SHP77 treated with DMSO at 0.1 percent for 48 hours (cell line): Measurements from ENCODE around the gene MDH2.
"Not testable (repeated sequence)": the region's sequence is repeated elsewhere in the genome, so short reads cannot be mapped to it uniquely, and the experiment has no call there.

ENCODE experiments used
- DNase-seq: peaks from one replicate; lab custom pipeline; 2025; lab: John Stamatoyannopoulos, UW

Gene MDH2

DNA sequence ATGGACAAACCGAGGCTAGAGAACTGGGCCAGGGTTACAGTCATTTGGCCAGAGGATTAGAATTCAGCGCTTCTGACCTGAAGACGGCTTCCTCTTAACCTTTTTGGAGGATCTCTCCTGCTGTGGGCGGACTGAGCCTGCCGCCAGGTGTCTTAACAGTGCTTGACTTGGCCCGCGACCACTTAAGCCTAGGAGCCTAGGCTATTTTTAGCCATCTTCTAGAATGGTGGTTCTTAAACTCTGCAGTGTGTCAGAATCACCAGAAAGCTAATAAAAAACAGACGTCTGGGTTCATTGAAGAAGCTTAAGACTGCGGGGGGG is 722 bp downstream of the MDH2 start:
- no peak for DNase-seq

DNA sequence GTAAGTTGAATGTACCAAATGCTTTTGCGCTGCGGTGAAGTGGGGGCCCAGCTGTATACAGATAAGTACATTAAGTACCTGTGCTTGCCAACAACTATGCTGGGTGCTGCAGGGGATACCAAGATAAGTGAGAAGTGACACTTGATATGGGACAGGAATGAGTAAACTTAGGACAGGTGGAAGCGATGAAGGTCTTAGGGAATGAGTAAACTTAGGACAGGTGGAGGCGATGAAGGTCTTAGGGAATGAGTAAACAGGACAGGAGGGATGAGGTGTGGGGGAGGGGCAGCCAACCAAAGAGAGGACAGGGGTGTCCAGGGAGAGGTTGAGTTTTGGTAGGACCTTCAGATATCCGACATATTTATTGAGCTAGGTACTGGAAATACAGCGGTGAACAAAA is 1.4 kb downstream of the MDH2 start:
- no peak for DNase-seq

DNA sequence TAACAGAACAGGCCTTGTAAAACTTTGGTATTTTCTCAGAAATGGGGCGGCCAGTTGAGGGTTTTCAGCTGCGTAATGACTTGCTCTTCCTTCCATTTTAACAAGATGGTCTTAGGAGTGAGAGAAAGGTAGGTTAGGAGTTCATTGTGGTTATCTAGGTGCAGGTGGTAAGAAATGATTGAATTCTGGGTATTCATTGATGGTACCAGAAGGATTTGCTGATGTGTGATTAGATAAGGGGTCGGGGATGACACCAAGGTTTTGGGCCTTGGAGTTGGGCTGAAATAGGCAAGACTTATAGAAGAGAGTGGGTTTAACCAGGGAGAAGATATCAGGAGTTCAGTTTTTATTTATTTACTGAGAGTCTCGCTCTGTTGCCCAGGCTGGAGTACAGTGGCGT is 2.6 kb downstream of the MDH2 start:
- DNase-seq, result no peak

GRCh38 chr7:76051840-76052239 is 3.9 kb downstream of the MDH2 start:
- no peak for DNase-seq

GRCh38 chr7:76052681-76053080 is 4.8 kb downstream of the MDH2 start:
- not testable (repeated sequence) for DNase-seq

DNA sequence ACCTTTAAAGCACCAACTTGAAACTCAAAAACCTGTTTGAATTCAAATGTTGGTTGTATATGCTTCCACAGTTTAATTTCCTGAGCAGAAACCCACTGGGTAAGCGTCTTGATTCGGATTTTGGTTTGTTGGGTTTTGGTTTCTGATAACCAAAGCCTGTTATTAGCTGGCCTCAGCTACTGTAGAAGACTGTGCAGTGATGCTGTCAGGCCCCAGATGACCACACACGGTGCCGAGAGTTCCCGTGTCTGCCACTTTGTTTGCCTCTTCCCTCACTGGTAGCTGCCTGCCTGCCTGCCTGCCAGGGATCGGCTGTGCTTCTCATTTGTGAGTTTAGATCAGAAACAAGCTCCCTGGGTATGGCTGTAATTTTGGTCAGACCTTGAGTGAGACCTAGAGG is 5.6 kb downstream of the MDH2 start:
- DNase-seq, result no peak

DNA sequence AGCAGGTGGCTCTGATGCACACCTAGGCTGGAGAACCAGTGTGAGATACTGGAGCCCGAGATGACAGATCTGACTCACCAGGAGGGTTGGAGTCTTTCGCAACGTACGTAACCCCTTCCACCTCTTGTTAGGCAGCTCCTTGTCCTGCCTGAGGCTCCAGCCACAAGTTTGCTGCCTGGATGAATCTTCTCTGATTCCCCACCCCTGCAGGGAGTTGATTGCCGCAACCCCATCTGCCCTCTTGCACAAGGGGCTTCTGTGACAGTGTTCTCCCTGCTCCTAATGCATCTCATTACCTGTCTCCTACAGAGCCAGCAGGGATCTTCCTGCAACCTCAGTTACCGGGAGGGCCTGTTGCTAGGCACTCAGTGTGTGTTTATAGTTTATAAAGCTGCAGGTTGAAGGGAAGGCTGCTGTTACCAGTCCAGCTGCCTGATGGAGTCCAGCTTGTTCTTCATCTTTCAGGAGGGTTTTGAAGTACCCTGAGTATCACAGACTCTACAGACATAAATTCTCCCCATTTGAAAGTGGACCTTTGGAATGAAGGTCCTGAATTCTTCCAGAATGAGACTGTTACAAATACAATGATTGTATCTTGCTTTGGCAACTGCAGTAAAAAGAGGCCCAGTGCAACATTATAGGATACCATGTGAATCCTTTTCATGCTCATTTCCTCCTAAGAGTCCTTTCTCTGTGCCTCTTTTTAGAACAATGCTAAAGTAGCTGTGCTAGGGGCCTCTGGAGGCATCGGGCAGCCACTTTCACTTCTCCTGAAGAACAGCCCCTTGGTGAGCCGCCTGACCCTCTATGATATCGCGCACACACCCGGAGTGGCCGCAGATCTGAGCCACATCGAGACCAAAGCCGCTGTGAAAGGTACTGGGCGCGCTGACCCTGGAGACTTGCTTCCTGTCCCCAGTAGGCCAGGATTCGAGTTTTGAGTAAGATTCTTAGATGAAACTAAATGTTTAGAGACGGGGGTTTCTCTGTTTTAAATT is 6.5 kb downstream of the MDH2 start:
- no peak for DNase-seq

DNA sequence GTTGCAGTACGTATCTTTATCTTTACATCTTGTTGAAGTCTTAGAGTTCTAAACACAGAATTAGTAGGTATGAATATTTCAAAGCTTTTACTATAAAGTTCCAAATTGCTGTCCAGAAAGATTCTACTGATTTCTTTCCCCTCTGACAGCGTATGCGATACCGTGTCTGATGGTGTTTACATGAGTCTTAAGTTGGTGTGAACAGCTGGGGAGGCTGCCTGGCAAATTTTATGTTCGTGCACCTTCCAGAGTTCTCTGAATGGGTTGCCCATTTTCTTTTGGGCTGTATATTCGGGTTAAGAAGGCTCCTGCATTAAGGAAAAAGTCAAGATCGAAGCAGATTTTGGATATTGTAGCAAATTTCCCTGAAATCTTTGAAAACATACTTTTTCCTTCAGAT is 8.3 kb downstream of the MDH2 start:
- DNase-seq, result no peak

DNA sequence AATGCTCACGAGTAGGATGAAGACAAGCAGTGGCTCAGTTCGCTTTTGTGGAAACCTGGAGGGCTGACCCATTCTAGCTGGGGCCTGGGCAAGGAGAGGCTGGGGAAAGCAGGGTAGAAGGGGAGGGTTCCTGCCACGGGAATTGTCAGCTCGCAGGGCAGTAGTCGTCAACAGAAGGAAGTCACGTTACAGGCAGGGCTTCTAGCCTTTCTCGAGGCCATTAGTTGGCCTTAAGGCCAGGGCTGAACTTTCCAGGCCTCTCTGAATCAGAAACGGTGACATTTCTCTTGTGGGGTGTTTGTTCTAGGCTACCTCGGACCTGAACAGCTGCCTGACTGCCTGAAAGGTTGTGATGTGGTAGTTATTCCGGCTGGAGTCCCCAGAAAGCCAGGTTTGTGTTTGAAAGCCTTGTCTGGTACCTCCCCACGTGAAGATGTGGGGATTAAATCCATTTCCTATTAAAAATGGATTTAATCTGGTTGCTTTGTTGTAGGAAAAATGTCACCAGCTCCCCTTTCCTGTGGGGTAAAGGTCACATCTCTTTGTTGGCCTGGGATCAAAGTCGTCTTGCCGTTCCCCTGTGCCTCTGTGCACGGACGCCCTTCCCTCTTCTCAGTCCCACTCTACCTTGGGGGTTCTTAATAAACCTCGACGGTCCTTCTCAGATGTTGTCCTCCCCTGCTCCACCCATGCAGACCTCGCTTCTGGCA is 9.4 kb downstream of the MDH2 start:
- DNase-seq, result no peak

DNA sequence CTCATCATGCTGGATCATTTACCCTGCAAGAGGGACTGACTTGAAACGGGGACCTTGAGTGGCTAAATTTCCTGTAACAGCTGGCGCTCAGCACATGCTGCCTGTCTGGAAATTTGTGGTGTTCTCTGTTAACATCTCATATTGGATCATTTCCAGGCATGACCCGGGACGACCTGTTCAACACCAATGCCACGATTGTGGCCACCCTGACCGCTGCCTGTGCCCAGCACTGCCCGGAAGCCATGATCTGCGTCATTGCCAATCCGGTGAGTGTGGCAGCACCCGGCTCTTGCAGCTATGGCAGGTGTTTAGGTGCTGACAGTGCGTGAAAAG is 9.9 kb downstream of the MDH2 start:
- DNase-seq, result no peak

GRCh38 chr7:76058745-76059144 is 10.8 kb downstream of the MDH2 start:
- DNase-seq, result not testable (repeated sequence)

- no peak for DNase-seq
Observed at GRCh38 chr7:76060842-76061241, 12.9 kb downstream of the MDH2 start.

GRCh38 chr7:76062254-76062653 is 14.3 kb downstream of the MDH2 start:
- no peak for DNase-seq

DNA sequence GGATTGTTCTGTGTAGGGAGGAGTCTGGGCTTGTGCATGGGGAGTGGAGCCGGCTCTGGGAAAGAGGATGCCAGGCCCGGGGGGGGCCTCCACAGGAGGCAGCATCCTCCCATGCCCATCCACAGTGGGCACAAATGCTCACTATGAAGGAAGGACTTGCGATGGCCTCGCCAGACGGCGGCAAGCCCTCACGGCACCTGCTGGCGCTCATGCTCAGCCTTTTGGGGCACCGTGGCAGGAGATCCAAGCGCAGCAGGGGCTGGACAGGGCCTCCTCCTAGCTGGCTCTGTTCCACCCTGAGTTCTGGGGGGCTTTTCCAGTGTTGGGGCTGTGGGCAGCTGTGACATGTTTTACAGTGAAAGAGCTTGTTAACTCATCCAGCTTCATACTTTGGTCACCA is 15.2 kb downstream of the MDH2 start:
- no peak for DNase-seq

DNA sequence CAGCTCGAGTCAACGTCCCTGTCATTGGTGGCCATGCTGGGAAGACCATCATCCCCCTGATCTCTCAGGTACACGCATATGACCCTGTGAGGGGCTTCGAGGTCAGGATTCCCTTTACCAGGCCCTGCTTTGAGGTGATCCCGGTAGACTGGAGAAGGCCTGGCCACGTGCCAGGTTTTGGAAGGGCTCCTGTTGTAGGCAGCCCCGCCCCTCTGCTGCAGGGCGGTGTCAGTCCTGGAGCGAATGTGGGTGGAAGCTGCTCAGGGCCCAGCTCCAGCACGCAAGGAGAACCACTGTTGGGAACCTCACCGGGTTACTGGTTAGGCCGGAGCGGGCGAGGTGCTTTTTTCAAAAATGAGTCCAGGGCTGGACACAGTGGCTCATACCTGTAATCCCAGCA is 15.6 kb downstream of the MDH2 start:
- DNase-seq, result no peak

DNA sequence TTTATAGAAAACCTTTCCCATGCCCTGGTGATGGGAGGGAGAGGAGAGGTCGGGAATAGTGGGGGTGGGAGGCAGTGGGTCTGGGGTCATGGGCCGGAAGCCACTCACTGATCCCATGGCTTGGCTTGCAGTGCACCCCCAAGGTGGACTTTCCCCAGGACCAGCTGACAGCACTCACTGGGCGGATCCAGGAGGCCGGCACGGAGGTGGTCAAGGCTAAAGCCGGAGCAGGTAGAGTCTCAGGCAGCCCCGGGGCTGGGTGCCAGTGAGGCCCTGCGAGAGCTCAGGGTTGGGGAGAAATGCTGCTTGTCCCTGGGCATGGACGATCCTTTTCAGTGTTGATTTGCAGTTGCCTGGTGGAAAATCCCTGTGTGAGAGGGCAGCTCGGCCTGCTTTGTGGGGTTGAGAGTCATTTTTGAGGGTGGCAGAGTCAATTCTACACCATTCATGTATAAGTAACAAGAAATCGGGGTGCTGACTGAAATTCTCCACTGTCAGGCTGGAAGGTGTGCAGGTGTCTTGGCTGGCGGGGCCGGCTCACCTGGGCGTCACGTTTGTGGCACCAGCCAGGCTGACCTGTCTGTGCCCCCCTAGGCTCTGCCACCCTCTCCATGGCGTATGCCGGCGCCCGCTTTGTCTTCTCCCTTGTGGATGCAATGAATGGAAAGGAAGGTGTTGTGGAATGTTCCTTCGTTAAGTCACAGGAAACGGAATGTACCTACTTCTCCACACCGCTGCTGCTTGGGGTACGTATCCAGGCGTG is 16.5 kb downstream of the MDH2 start:
- DNase-seq, result no peak

GRCh38 chr7:76065016-76065612 is 17.2 kb downstream of the MDH2 start:
- no peak for DNase-seq

DNA sequence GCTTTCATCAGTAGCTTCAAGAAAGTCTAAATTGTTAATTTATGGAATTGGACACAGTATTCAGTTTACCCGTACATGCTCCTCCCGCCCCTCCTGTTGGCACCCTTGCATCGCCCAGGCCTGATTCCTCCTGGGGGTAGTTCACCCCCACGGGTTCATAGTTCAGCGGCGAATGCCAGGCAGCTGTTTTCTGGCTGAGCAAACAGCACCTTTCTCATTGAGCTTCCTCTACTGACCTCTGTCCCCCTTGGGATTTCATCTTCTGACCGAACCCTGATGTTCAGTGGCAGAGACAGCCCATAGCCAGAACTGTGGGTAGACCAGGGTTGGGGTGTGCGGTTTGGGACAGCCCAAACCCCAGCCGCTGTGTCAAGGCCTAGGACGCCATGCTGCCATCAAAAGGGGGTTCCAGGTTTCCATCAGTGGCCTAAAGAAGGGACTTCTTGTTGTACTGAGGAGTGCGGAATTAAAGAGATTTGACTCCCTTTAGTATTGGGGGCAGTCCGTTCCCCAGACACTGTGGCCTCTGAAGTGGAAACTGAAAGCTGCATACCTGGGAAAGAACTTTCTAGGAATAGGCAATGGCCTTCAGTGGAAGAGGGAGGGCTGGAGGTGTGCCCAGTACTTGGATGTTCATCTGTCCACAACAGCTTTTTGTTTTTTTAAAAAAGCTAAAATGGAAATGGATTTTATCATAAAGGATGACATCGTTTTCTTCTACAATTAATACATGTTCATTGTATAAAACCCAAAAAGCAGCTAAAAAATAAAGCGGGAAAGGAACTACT is 19.0 kb downstream of the MDH2 start:
- DNase-seq, result no peak

DNA sequence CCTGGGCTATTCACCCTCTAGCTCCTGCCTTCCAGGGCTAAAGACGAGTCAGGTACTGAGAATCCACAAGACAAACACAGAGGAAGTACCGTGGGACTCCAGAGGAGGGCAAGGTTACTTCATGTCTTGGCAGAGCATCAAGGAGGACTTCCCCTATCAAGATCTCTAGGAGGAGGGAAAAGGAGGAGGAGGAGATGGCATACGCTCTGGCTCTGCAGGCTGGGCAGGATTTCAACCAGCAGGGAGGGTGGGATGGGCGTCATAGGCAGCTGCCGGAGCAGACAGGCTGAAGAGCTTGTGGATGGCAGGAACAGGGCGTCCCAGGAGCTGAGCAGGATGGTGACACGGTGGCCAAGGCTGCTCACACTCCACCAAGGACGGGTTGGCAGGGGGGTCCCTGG is 21.3 kb downstream of the MDH2 start:
- DNase-seq, result no peak

DNA sequence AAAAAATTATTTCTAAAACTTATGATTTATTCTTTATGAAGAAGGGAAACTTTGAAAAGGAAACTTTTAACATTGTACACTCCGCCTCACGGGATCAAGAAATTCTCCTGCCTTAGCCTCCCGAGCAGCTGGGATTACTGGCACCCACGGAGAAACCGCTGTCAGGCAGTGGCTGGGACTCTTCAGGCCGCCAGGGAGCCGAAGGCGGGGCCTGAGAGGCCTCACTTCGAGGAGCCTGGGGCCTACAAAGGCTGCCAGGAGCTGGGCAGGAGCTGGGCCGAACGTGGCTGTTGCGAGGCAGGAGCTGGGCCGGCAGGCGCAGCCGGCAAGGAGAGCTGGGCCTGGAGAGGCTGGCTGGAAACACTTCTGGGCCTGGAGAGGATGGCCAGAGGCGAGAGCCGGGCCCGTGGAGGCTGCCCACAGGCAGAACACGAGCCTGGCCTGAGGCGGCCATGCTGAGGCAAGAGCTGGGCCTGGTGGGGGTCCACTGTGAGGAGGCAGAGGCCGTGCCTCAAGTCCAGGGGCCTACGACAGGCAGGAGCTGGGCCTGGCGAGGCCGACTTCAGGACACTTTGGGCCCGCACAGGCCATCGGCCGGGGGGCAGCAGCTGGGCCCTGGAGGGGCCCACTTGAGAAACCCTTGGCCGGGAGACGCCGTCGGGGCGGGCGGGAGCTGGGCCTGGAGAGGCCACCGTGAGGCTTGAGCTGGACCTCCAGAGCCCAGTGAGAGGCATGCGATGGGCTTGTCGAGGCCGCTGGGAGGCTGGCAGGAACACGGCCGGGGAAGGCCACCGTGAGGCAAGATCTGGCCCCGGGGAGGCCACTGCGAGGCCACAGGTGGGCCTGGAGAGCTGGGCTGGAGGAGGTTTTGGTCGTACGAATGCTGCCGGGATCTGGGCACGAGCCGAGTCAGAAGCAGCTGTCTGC is 23.7 kb downstream of the MDH2 start:
- no peak for DNase-seq
